ENCODE measurements around the gene SH3BP2. TPM values are rescaled to one million over a fixed set of nuclear protein-coding genes. Genes with fewer than 3 reads are reported as not detected.
A peak's percentile ranks its signal among the peaks of the same experiment; 100 is the strongest.

SH3BP2 gene
- total RNA-seq, 4 donors from 2014 or later = 26.2 to 109 (median 66.0) TPM

- no peak for TF ChIP-seq CTCF (IDR thresholded peaks at IDR 0.05)
- ATAC-seq (ENCODE audit: low FRiP score) = peak; percentile 62
- no peak for DNase-seq (ENCODE audit: low spot score)
Observed at GRCh38 chr4:2818351-2818939, 25.6 kb downstream of the SH3BP2 start.

DNA sequence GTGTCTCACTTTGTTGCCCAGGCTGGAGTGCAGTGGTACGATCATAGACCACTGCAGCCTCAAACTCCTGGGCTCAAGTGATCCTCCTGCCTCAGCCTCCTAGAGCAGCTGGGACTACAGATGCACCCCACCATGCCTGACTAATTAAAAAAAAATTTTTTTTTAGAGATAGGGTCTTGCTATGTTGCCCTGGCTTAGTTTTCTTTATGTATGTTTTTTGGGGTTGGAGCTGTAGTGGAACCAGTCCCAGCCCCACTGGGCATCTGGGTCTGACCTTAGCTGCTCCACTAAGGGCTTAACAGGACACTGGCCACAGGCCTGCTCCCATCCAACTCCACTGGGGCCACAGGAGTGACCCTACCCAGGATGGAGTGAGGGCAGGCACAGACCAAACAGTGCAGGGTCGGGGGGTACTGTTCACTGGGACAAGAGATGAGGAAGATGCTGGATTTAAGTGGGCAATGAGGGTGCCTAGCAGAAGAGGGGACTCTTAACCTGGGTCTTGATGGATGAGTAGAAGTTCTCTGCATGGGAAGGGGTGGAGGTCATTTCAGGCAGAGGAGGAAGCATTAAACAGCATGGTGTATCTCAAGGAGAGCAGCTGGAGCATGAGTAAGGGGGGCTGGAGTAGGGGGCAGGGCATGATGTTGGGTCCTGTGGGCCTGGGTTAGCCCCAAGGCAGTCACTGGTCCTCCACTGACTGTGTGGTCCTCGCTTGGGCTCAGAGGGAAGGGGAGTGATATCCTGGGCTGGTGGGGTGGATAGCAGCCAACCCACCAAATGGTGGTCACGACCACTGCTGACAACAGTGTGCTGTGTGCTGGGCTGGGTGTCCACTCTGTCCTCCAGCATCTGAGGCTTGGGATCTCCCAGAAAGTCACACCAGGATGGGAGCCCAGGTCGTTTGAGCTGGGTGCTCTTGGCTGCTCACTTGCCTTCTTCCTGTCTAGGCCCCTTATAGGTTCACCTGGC lies 26.6 kb downstream of the SH3BP2 start:
- no peak for ATAC-seq (ENCODE audit: low FRiP score)
- DNase-seq (ENCODE audit: low spot score) = no peak
- TF ChIP-seq CTCF (IDR thresholded peaks at IDR 0.05) = no peak

GRCh38 chr4:2820216-2820982 lies 27.5 kb downstream of the SH3BP2 start:
- no peak for TF ChIP-seq CTCF (IDR thresholded peaks at IDR 0.05)
- ATAC-seq (ENCODE audit: low FRiP score) (no peak), DNase-seq (ENCODE audit: low spot score) (no peak)

DNA sequence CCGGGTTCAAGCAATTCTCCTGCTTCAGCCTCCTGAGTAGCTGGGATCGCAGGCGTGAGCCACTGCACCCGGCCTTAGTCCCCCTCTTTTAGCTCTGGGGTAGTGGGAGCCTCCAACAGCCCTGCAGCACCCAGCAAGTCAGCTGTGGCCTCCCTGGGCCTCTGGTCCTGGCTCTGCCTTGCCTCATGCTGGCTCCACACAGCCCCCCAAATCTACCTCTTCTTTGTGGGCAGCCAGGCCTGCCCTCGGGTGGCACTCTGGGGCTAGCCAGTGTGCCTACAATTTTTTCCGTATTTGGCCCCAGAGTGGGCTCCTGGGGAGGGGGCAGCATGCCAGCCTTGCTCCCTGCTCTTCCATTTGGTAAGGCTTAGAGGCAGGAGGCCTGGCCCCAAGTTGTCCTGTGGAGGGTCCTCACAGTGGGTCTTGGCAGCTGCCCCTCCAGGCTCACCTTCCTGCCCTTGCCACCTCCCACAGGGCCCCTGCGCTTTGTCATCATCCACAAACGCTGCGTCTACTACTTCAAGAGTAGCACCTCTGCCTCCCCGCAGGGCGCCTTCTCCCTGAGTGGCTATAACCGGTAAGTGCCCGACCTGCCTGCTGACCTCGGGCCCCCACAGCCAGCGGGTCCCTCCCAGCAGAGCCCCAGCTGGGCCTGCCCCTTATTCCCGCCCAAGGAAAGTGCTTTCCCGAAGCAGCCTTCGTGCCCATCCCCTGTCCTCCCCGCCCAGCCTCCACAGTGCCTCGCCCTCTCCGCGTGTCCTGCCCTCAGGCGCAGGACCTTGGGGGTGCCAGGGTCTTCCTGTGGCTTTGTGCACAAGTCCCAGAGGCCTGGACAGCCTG lies 29.8 kb downstream of the SH3BP2 start:
- no peak for DNase-seq (ENCODE audit: low spot score)
- no peak for TF ChIP-seq CTCF (IDR thresholded peaks at IDR 0.05)
- no peak for ATAC-seq (ENCODE audit: low FRiP score)

DNA sequence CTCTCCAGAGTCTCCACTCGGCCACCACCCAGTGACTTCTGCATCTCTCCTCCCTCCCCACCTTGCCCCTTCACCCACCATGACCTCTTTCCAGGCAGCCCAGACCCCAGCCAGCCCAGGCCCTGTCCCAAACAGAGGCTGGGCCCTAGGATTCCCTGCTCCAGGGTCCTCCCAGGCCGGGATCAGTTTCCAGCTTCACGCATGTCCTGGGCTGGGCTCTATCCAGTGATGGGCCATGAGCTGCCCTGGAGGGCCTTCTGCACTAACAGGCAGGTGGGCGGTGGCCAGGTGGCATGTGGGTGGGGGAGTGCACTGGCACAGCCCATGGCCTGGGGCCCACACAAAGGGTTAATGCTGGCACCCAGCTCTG lies 30.4 kb downstream of the SH3BP2 start:
- no peak for DNase-seq (ENCODE audit: low spot score)

More for the DNA sequence above, 30.4 kb downstream of the SH3BP2 start:
- ATAC-seq (ENCODE audit: low FRiP score) = no peak
- no peak for TF ChIP-seq CTCF (IDR thresholded peaks at IDR 0.05)

All from omental fat pad (tissue), 4 donors.